ENCODE data around the gene WNT5A. TPM values are rescaled to one million over a fixed set of nuclear protein-coding genes. Genes with fewer than 3 reads are reported as not detected.

The WNT5A gene
- total RNA-seq, 1 donor from 2014 or later, result 0.92 TPM

- intact Hi-C loops (cut with DNase I), result no loop called here
- DNase-seq (ENCODE audit: low spot score), result no peak
These were observed 70.7 kb downstream of the WNT5A start for GRCh38 chr3:55416331-55416821.

Data from cardiac septum (tissue), 1 donor.